ENCODE measurements around the gene KIF4B. TPM values are rescaled to one million over a fixed set of nuclear protein-coding genes. Genes with fewer than 3 reads are reported as not detected.

The KIF4B gene
- total RNA-seq, 4 donors from 2014 or later, result under 0.01 to 0.17 TPM; not detected in 2

DNA sequence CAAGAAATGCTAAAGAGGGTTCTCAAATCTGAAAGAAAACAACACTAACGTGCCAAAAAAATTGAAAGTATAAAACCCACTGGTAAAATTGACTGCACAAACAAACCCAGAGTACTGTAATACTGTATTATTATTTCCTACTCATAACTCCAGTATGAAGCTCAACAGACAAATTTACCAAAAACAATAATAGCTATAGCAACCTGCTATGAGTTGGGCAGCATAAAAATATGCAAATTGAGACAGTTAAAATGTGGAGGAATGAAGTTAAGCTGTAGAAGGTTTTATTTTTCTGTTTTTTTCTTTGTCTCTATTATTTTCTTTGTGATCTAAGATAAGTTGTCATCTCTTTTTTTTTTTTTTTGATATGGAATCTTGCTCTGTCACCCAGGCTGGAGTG, 15.7 kb downstream of the KIF4B start:
- TF ChIP-seq, protein P1, sequence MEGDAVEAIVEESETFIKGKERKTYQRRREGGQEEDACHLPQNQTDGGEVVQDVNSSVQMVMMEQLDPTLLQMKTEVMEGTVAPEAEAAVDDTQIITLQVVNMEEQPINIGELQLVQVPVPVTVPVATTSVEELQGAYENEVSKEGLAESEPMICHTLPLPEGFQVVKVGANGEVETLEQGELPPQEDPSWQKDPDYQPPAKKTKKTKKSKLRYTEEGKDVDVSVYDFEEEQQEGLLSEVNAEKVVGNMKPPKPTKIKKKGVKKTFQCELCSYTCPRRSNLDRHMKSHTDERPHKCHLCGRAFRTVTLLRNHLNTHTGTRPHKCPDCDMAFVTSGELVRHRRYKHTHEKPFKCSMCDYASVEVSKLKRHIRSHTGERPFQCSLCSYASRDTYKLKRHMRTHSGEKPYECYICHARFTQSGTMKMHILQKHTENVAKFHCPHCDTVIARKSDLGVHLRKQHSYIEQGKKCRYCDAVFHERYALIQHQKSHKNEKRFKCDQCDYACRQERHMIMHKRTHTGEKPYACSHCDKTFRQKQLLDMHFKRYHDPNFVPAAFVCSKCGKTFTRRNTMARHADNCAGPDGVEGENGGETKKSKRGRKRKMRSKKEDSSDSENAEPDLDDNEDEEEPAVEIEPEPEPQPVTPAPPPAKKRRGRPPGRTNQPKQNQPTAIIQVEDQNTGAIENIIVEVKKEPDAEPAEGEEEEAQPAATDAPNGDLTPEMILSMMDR (IDR thresholded peaks at IDR 0.05; ENCODE audit: low read depth), result no peak

DNA sequence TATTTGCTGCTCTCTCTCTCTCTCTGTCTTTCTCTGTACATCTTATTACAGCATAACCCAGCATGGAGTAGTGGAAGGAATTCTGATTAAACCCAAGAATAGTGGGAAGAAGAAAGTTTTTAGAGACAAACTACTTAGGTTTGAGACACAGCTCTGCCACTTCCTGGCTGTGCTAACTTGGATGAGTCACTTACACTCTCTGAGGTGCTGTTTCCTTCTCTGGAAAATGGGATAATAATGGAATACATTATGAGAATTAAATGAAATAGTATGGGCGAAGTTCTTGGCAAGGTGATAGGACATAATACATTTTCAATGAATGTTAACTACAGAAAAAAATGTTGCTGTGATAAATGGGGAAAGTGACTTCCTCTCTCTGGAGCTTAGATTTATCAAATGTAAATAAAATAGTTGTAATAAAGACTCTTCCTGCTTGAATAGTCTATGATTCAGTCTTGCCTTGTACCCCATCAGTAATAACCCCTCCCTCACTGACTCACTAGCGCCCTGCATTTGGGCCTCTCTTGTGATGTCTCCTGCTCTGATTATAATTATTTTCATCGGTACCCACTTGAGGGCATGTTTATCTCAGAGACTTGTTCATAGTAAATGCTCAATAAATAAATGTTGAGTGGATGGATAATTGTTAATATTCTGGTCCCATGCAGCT, 27.6 kb downstream of the KIF4B start:
- TF ChIP-seq, protein P1 (IDR thresholded peaks at IDR 0.05; ENCODE audit: low read depth), result no peak

DNA sequence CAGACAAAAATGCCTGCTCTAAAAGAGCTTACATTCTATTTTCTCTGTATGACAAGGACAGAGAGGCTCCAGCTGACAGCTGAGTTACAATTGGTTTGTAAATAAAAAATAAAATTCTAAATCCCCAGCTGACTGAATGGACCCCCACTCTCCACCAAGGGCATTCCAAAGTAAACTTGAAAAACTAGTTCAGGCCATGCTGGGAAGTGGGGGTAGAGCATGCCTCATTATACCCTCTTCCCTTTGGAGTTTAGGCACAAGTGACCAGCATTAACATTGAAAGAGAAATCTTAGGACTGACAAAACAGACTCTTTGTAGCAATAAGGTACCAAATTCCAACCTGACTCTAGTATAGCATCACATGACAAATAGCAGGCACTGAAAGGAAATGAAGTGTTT, 31.0 kb downstream of the KIF4B start:
- TF ChIP-seq, protein P1 (IDR thresholded peaks at IDR 0.05; ENCODE audit: low read depth), result no peak

DNA sequence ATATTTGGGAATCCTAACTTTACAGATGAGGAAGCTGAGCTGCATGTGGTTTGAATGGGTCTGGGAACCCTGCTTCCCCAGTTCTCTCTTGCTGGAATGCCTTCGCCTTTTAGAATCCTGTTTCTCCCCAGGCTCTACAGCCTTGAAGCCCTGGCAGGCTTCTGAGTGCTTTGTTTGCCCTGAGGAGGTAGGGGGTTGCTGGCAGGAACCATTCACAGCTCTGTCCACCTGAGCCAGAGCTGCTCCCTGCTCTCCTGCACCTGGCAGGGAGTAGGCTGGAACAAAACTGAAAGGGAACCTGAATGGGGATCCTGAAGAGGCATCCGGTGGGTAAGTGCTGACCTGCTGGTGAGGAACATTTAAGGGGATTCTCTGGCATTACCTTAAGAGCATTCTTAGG, 33.0 kb downstream of the KIF4B start:
- TF ChIP-seq, protein P1 (IDR thresholded peaks at IDR 0.05; ENCODE audit: low read depth), result no peak

DNA sequence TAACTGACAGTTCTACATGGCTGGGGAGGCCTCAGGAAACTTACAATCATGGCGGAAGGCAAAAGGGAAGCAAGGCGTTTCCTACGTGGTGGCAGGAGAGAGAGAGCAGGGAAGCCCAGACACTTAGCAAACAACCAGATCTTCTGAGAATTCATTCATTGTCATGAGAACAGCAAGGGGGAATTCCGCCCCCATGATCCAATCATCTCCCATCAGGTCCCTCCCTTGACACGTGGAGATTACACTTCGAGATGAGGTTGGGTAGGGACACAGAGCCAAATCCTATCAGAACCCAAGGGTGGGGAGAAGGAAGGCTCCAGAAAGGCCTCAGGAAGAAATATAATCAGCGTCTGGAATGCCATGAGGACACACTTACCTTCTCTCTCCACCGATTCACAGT, 34.3 kb downstream of the KIF4B start:
- TF ChIP-seq, protein P1 (IDR thresholded peaks at IDR 0.05; ENCODE audit: low read depth), result no peak

DNA sequence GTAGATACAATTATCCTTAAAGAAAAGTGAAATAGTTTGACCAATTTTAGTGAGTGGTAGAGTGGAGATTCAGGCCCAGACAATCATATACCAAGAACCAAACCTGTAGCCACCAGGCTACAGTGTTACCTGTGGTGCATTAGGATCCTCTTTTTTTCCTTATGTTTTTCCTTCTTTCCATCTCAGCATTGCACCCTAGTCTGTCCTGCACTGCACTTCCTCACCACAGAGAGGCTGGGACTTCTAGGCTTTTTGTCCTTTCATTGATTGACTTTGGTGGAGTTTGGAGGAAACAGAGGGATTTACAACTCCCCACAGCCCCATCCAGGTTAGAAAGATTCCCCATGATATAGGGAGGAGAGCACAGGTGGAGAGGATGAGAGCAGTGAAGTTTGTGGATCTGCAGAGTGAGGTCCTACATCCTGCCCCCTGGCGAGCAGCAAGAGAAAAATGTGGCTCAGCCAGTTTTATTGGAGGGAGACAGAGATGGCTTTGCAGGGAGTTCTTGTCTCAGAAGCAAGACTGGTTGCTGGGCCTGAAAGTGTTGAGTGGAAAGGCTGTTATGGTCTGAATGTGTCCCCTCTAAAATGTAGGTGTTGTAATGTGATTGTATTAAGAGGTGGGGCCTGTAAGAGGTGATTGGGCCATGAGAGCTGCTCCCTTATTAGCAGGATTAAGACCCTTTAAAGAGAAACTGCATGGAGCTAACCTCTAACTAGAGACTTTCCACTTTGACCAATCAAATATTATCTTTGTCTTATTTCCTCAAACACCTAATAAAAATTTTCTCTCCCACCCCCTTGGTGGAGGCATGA, 36.2 kb downstream of the KIF4B start:
- TF ChIP-seq, protein P1 (IDR thresholded peaks at IDR 0.05; ENCODE audit: low read depth), result no peak

DNA sequence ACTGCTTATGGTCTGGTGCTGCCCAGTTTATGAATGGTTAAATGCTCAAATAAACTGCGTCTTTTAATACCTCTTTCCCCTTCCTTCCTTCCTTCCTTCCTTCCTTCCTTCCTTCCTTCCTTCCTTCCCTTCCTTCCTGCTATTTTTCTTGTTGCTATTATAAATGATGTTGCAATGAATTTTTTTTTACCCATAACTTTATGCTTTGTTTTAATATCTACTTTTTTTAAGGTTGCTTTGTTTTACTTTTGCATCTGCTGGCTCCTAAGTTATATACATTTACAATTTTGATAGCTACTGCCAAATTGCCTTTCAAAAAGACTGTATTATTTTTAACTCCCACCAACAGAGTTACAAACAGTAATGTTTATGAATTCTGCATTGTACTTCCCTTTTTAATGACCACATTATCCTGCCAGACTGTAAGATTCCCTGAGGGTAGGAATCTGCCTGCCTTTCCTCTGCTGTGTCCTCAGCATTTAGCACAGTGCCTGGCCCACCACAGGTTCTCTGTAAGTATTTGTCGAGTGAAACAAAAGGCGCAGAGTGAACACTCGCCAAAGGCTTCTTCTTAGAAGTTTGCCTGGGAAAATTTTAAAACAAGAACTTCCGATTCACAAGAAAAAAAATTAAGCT, 36.9 kb downstream of the KIF4B start:
- TF ChIP-seq, protein P1 (IDR thresholded peaks at IDR 0.05; ENCODE audit: low read depth), result no peak
